DMS153 treated with DMSO at 0.1 percent for 48 hours (cell line): Measurements from ENCODE around the gene CHRD.

Experiments
- DNase-seq: peaks from one replicate; lab custom pipeline; 2025; ENCODE audit not compliant: unreplicated experiment; lab: John Stamatoyannopoulos, UW

The CHRD gene

DNA sequence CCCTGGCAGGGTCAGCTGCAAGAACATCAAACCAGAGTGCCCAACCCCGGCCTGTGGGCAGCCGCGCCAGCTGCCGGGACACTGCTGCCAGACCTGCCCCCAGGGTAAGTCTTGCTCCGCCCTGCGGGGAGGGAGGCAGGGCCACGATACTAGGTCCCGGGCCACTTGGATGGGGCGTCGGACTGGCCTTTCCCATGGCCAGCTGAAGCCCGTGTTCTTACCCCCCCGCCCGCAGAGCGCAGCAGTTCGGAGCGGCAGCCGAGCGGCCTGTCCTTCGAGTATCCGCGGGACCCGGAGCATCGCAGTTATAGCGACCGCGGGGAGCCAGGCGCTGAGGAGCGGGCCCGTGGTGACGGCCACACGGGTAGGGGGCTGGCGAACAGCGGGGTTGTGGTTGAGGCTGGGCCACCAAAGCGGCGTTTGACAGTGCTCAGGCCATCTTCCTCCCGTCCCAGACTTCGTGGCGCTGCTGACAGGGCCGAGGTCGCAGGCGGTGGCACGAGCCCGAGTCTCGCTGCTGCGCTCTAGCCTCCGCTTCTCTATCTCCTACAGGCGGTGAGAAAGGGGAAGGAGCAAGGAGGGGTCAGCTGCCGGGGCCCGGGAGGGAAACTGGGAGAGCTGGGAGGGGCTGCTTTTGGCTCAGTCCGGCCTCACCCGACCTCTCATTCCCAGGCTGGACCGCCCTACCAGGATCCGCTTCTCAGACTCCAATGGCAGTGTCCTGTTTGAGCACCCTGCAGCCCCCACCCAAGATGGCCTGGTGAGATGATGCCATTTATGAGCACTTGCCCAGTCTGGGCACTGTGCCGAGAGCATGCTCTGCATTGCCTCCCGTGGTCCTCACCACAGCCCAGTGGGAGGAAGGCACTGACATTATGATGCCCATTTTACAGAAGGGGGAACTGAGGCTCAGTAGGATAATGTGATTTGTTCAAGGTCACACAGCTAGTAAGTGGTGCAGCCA lies 1.7 kb downstream of the CHRD start:
- no peak for DNase-seq

DNA sequence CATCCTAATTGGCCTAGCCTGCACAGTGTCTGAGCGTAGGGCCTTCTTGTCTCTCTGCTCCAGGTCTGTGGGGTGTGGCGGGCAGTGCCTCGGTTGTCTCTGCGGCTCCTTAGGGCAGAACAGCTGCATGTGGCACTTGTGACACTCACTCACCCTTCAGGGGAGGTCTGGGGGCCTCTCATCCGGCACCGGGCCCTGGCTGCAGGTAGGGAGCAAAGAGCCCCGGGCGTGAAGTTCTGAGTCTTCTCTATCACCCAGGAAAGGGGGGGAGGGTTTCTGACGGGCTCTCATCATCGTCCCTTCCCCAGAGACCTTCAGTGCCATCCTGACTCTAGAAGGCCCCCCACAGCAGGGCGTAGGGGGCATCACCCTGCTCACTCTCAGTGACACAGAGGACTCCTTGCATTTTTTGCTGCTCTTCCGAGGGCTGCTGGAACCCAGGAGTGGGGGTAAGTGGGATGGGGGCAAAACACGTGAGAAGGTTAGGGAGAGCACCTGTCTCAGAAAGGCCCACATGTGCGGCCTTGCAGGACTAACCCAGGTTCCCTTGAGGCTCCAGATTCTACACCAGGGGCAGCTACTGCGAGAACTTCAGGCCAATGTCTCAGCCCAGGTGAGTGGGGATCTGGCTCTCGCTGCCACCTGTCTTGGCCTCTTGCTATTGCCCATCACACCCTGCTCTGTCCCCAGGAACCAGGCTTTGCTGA lies 2.6 kb downstream of the CHRD start:
- DNase-seq = no peak

DNA sequence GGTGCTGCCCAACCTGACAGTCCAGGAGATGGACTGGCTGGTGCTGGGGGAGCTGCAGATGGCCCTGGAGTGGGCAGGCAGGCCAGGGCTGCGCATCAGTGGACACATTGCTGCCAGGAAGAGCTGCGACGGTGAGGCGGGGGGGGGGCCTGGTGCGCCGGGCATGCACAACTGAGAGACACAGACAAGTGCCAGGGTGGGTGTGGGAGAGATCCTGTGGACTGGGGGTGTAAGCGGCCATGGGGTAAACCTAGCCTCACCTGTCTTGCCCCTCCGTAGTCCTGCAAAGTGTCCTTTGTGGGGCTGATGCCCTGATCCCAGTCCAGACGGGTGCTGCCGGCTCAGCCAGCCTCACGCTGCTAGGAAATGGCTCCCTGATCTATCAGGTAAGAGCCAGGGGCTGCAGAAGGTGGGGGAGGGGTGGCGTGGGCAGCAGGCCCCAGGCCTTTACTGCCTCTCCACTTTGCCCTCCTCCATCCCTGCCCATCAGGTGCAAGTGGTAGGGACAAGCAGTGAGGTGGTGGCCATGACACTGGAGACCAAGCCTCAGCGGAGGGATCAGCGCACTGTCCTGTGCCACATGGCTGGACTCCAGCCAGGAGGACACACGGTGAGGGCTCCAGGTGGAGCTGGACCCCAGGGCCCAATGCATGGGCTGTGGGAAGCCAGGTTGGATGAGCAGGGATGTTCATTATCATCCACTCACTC lies 3.3 kb downstream of the CHRD start:
- DNase-seq = no peak

DNA sequence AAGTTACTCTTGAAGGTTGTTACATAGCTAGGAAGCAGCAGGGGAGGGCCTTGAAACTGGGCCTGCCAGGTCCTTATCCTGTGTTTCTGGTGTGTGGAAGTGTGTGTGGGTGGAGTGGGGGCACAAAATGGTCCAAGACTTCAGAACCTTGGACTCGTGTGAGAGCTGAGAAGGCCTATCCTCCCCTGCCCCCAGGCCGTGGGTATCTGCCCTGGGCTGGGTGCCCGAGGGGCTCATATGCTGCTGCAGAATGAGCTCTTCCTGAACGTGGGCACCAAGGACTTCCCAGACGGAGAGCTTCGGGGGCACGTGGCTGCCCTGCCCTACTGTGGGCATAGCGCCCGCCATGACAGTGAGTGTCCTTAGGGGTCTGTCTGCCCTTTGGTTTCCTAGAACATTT lies 4.5 kb downstream of the CHRD start:
- DNase-seq = no peak

DNA sequence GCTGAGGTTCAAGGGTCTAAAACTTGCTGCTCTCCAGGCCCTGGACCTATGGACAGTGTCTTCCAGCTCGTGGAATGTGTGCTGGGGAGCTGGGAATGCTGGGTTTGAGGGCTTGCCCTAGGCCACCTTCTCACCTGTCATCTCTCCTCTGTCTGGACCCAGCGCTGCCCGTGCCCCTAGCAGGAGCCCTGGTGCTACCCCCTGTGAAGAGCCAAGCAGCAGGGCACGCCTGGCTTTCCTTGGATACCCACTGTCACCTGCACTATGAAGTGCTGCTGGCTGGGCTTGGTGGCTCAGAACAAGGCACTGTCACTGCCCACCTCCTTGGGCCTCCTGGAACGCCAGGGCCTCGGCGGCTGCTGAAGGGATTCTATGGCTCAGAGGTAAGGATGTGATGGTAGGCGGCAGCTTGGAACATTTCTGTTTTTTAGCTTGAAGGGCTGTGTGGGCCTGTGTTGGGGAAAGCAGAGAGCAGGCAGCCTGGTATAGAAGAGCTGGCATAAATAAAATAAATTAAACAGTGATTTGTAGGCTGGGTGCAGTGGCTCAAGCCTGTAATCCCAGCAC lies 5.1 kb downstream of the CHRD start:
- no peak for DNase-seq

DNA sequence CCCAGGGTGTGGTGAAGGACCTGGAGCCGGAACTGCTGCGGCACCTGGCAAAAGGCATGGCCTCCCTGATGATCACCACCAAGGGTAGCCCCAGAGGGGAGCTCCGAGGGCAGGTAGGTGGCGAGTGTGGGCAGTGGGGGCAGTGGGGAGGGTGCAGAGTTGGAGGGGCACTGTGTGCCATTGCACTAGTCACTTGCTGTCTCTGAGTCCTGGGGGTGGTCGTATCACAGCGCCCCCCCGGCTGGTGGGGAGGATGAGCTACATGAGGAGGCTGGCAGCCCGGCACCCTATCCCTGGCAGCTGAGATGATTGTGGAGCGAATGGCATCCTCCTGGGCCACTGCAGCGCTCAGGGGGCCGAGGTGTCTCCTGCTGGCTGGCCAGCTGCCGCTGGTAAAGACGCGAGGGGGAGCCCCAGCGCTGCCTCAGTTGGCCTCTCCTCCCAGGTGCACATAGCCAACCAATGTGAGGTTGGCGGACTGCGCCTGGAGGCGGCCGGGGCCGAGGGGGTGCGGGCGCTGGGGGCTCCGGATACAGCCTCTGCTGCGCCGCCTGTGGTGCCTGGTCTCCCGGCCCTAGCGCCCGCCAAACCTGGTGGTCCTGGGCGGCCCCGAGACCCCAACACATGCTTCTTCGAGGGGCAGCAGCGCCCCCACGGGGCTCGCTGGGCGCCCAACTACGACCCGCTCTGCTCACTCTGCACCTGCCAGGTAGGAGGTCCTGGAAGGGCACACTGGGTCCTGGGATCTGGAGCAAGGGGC lies 6.4 kb downstream of the CHRD start:
- DNase-seq = no peak

DNA sequence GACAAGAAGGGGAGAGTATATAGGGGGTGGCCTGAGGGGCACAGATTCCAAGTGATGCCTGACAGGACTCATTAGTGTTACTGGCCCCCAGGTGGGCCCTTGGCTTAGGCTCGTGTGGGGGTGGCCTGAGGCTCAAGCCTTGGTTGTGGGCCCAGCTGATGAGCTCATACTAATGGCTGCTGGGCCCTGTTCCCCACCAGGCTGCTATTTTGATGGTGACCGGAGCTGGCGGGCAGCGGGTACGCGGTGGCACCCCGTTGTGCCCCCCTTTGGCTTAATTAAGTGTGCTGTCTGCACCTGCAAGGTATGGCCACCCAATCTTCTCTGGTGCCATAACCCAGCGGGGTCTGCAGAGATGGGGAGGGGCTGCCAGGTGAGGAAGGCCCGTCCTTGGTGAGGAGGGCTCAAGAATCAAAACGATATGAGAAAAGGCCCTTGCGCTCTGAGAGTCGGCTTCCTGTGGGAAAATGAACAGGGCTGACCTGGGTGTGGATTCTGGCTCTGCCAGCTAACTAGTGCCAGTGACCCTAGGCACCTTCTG lies 7.4 kb downstream of the CHRD start:
- no peak for DNase-seq

DNA sequence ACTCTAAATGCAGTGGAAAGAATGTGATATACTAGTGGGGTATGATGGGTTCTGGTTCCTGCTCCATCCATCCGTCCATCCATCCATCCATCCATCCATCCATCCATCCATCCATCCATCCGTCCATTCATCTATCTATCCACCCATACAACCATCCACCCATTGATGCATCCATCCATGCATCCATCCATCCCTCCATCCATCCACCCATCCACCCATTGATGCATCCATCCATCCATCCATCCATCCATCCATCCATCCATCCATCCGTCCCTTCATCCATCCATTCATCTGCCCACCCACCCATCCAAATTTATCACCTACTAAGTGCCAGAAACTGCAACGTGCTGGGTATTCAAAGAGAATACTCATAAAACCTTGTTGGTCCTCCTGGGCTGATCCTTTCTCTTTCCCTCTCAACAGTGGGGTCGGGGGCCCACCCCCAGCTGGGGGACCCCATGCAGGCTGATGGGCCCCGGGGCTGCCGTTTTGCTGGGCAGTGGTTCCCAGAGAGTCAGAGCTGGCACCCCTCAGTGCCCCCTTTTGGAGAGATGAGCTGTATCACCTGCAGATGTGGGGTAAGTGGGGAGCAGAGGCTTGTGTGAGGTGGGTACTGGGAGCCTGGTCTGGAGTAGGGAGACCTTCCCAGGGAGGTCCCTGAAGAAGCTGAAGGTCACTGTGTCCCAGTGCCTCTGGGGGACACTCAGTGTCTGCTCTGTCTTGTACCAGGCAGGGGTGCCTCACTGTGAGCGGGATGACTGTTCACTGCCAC lies 8.5 kb downstream of the CHRD start:
- DNase-seq = no peak

DNA sequence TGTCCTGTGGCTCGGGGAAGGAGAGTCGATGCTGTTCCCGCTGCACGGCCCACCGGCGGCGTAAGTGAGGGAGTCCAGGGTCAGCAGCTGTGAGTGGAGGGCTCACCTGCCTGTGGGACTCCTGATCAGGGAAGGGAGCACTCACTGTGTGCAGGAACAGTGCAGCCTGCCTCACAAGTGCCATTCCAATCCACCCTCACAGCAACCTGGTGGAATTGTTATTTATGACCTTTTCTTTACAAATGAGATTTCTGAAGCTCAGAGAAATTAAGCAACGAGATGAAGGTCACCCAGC lies 9.0 kb downstream of the CHRD start:
- DNase-seq = no peak

DNA sequence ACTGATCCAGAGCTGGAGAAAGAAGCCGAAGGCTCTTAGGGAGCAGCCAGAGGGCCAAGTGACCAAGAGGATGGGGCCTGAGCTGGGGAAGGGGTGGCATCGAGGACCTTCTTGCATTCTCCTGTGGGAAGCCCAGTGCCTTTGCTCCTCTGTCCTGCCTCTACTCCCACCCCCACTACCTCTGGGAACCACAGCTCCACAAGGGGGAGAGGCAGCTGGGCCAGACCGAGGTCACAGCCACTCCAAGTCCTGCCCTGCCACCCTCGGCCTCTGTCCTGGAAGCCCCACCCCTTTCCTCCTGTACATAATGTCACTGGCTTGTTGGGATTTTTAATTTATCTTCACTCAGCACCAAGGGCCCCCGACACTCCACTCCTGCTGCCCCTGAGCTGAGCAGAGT lies 9.5 kb downstream of the CHRD start:
- no peak for DNase-seq

DNA sequence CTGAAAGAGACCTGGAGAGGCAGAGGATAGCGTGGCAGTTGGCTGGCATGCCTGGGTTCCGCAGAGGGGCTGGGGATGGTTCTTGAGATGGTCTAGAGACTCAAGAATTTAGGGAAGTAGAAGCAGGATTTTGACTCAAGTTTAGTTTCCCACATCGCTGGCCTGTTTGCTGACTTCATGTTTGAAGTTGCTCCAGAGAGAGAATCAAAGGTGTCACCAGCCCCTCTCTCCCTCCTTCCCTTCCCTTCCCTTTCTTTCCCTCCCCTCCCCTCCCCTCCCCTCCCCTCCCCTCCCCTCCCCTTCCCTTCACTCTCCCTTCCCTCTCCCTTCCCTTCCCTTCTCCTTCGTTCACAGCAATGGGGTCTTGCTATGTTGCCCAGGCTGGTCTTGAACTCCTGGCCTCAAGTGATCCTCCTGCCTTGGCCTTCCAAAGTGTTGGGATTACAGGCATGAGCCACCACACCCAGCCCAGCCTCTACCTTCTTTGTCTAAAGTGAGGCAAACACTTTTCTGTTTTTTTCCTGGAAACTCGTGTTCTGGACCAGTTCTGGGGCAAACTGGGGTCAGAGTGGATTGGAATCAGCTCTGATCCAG lies 10.2 kb downstream of the CHRD start:
- DNase-seq = no peak

DNA sequence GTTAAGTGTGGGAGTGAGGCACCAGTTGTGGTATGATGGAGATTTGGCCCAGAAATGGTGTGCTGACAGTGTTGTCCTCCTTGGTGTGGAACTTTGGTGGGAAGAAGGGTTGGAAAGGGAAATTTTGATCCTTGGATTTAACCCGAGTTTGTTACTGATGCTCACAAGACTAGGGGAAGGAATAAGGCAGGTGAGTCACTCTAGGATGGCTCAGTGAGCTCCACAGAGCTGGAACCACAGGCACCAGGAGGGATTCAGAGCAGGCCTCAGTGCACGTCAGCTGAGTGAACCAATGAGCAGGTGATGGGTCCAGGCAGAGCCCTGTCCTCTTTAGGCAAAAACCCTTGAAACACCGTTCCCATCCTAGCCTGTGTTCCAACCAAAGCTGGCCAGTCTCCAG lies 11.4 kb downstream of the CHRD start:
- no peak for DNase-seq

DNA sequence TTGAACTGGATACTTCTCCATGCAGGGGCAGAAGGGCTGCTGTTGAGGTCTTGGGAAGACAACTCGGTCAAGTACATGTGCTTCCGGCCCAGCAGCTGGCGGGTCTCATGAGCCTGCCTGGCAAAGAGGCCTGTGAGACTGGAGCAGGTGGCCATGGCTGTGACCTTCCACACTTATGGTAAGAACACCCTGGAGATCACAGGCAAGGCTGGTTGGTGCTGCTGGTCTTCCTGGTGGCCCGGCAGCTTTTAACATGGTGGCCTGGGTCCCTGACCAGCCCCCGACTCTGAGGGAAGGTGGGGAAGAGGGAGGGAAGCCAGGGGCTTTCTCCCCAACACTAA lies 15.4 kb downstream of the CHRD start:
- DNase-seq = no peak

DNA sequence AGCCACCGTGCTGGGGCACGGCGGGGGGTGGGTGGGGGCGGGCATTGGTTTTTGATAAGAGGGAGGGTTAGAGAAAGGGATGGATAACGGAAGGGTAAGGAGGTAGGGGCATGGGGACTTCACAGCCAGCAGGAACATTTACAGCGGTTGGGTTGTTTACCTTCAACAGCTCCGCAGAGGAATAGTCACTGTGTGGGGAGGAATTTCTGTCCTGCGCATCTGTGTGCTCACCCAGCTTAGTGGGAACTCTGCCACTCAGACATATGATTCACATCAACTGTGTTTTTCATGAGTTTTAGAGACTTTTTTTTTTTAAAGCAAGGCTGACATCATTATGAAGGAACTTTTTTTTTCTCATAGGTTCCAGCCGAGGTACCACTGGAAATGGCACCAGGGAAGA lies 19.6 kb downstream of the CHRD start:
- no peak for DNase-seq

DNA sequence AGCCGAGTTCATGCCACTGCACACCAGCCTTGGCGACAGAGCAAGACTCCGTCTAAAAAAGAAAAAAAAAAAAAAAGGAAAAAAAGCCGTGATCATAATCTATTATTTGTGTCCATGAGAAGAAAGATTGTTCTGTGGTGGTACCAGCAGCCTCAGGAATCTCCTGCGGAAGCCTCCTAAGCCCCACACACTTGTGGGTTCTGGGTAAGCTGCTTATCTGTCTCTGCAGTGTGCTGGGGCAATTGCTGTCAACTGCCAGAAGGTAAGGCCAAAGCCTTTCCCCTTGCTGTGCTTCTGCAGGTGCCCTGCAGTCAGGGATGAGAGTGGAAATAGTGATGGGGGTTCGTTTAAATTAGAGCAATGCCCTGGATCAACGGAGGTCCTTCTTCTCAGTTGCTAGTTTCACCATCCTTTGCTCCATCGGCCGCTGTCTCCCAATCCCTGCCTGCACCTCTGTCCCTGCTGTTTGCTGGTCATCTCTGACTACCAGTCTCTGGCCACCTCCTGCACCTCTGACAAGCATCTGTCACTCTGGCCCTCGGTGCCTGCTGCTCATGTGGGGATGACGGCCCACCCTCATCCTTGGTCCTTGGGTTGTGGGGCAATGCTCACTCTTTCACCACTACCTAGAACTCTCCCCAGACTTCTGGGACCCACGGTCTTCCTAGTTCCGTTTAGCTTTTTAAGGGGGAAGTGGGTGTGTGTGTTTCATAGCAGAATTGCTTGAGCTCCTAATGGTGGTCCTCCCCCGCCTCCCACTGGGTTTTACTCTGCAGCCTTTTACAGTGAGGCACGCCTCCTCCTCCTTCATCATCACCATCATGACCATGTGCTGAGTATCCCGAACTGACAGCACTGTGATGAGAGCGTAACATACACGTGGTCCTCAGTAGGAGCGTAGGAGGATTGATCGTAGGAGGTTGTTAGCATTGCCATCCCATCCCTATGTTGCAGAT lies 25.5 kb downstream of the CHRD start:
- DNase-seq = no peak

DNA sequence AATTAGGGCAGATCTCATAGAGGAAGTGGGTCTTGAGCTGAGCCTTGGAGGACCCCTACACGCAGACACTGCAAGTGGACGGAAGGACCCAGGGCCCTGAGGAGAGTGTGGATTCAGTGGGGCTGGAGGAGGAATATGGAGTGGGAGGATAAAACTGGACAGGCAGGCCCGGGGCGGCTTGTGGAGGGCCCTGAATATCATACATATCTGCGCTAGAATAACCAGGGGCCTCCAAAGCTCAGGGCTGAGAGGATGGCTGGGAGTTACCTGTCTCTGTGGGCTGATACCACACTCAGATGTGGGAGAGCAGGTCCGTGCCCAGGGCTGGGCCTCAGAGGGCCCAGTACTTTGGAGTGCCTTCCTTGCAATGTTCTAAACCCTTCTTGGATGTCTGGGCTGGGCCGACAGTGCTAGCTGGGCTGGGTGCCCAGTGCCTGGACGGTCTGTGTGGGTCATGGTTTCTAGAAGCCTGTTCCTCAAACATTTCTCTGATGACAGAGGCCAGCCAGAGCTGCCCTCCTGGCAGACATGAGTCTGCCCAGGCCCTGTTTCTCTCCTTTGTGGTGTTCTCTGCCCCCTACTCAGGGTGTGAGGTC lies 29.6 kb downstream of the CHRD start:
- DNase-seq = no peak

DNA sequence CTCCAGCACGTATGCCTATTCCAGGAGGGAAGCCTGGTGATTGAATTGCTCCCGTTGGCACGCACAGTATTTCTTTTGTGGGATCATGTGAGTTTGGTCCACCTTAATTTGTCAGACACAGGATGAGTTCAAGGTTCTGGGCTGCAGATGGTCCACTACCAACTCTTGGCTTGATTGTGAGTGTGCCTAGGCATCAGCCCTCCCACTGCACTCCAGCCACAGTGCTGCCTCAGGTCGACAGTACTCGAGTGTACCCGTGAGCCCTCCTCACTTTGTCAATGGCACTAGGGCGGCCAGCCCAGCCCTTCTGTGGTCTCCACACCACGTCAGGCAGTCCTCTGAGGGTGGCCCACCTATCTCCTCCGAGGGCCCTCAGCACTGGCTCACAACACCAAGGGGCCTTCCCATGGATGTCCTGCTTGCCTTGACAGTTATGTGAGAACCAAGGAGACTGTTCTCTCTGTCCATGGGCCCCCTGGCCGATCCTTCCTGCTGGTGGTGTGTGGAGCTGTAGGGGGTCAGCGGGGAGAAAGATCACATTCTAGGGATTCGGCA lies 30.2 kb downstream of the CHRD start:
- DNase-seq = no peak
